HG03025 (cell line): ENCODE data around the gene NCKIPSD.

Experiments used
- ATAC-seq: cut with Tn5 transposase; IDR thresholded peaks from one replicate; pipeline ENCODE4 v1.9.1; 2021; ENCODE audit warnings: mild to moderate bottlenecking, moderate library complexity; ENCODE audit not compliant: unreplicated experiment, low FRiP score

NCKIPSD gene

DNA sequence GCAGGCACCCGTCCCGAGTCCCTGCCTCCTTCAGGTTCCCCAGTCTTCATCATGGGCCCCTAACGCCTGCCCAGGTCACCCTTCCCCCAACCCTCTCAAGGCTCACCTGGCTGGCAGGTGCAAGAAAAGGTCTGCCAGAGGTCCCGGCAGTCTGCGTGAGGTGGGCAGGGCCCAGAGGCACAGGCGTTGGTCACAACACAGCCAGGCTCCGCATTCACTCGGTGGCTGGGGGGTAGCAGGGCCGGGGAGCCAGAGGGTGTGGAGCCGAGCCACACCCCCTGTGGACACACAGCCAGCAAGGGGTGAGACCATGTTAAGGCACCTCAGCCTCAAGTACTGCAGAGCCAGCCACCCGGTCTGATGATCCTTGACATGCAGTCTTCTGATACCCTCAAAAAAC lies 33.9 kb downstream of the NCKIPSD start:
- no peak for ATAC-seq

DNA sequence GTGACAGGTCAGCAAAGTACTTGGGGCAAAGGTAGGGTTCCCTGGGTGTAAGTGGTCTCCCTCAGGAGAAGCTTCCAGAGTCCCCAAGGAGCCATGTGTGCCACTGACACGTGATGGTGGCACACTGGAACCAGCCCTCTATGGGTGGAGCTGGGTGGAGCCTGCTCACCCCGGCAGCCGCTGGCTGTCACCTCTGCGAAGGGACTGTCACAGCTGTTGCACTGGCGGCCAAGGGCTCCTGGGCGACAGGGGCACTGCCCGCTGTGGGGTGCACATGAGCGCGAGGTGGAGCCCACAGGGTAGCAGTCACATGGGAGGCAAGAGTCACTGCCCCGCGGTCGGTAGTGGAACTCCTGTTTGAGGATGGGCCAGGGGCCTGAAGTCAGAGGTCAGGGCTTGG lies 35.0 kb downstream of the NCKIPSD start:
- no peak for ATAC-seq

DNA sequence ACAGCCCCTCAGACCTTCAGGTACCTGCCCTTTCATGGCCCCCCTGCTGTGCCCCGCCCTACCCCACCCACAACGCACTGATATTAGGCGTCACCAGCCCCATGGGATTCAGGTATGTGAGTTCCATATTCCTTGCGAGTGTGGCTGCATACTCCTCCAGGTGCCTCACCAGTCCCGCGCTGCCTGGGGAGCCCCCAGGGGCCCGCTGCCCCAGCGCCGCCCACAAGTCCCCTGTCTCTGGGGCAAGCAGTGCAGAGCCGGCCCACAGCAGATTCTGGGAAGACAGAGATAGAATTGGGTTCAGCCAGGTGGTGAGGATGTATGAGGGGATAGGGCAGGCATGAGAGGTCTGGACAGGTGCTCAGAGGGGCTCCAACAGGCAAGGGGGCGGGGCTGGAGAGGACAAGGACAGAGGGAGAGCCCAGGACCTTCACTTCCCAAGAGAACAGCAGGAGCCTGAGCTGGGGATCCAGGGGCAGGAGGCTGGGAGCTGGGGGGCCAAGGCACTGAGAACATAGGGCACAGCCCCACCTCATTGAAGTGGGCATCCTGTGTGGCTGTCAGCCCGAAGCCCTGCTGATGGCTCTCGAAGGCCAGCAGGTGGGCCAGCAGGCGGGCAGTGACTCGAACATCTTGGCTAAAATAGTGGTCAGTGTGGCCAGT lies 37.4 kb downstream of the NCKIPSD start:
- ATAC-seq, result no peak

DNA sequence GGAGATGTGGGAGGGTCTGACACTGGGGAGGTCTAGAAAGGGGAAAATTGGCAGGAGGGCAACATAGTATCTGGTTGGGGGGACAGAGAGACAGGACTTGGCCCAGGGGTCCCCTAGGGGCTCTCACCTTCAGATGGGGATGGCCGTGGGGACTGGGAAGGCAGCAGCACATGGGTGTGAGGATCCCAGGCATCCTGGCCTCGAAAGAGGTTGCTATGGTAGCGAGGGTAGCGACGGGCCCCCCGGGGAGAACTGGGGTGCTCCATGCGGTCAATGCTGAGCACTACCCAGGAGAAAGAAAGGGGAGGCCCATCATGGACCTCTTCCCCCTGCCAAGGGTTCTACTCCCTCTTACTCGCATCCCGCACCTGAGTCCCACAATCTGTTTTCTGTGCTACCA lies 38.0 kb downstream of the NCKIPSD start:
- ATAC-seq, result no peak

DNA sequence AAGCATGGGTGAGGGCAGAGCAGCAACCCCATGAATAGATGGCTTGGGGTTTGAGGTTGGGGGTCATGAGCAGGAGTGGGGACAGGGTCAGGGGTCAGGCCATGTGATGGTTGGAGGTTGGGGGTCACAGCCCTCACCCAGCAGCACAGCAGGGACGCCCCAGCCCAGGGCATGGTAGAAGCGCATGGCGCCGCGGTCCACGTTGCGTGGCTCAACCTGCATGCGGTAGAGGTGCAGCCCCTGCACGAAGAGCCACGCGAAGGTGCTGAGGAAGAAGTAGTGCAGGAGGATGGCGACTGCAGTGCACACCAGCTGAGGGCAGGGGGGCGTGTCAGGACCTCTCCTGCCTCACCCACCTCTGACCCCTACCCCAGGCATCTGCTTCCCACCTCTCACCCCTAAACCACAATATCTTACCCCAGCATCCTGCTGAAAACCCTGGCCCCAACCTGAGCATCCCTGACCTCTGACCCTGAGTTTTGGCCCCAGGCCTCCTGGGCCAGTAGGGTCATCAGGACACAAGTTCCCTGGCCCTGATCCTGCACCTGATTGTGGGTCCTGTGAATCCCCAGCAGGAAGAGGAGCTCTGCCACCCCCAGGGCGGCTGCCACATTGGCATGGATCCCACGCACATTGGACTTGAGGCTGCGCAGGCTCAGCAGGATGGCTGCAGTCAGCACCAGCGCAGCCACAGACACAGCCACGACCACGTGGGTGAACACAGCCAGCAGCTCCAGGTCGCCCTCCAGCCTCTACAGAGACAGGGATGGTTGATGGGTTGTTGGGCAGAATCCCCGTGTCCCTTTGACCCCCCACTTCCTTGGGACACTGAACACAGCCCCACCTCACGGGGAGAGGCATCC lies 40.6 kb downstream of the NCKIPSD start:
- no peak for ATAC-seq

DNA sequence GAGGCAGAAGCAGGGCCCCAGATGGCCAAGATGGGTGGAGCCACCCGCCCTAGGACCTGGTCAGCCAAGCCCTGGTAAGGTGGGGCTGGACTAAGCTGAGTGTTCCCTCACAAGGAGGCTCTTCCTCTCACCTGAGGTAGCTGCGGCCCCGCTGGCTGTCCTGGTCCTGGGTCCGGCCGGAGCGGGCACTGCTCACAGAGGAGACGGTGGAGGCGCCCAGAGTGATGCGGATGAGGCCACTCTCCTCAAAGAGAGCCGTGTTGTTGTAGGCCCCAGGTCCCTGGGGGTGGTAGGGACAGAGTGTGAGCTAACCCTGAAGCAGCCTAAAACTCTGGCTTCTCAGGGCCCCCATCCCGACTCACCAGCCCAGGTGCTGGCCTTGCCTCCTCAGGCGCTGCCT lies 43.1 kb downstream of the NCKIPSD start:
- ATAC-seq, result no peak

DNA sequence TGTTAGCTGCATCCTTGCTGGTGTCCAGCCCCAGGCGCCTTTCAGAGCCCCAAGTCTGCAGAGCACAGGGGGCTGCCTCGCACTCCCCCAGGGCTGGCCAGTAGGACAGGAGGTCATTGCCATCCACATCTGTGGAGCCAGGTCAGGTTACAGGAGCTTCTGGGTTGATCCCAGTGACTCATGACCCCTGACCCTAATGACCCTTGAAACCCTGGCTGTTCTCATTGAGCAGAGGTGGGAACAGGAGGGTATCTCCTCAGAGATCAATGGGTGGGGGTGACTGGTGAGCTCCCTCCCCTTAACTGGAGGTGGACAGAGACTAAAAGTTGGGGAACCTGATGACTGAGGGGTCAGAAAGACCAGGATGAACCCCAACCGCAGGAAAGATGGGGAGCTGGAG lies 44.3 kb downstream of the NCKIPSD start:
- no peak for ATAC-seq

DNA sequence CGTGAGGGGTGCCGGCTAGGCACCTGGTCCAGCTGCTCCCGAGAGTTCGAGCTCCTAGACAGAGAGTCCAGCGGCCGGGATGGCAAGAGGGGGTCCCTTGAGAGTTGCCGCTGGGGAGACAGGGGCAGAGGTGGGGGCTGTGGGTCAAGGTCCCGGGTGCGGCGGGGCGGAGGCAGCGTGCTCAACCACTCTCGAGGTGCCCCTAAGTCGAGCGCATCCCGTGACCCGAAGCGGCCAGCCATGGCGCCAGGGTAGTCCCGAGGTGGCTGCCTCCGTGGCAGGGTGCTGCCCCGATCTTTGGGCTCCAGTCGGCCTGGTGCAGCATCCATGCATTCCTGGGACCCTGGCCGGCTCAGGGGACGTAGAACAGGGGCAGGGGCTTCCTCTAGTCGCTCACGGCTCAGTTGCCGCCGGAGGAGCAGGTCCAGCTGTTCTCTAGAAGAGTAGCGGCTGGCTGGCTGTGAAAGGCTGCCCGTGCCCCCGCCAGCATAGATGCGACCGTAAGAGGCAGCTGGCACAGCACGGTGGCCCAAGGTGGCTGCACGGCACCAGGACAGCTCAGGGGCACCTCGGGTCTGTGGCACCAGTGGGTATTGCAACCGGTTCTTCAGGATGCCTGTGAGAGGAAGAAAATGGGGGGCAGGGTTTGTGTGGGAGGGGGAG lies 45.6 kb downstream of the NCKIPSD start:
- no peak for ATAC-seq

DNA sequence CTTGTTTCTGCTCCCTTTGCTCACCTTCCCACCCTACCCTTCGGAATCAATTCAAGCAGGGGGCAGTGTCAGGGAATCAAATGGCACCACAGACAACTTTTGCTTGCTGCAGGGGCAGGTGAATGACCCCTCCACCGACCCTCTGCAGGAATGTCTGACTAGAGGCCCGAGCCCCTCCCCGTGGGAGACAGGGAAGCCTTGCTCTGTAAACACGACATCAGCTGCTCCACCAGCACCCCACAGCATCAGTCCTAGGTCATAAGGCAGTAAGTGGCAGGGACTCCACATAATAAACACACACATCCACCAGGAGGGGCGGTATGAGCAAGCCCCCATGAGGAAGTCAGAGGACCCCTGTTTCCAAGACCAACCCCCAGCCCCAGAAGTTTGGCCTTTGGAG lies 48.4 kb downstream of the NCKIPSD start:
- no peak for ATAC-seq

DNA sequence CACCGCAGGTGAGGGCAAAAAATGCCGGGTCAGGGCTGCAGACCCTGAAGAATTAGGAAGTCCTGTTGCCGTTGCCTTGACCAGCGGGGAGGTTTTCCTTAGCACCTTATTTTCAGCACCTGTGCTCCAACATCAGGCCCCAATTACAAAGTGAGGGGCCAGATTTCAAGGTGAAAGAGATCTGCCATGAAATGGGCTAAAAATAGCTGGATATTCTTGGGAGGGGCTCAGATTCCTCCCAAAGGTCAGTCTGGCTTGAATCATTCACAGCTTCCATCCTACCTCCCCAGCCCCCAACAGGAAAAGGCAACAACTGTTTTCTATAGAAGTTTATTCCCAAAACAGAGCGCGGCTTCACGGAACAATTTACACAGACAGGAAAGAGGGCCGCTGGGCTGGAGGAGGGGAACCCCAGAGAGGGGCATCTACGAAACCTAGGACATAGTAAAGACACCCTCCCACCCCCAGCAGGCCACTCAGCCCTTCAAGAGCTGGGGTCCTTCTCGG lies 49.5 kb downstream of the NCKIPSD start:
- ATAC-seq, result no peak

DNA sequence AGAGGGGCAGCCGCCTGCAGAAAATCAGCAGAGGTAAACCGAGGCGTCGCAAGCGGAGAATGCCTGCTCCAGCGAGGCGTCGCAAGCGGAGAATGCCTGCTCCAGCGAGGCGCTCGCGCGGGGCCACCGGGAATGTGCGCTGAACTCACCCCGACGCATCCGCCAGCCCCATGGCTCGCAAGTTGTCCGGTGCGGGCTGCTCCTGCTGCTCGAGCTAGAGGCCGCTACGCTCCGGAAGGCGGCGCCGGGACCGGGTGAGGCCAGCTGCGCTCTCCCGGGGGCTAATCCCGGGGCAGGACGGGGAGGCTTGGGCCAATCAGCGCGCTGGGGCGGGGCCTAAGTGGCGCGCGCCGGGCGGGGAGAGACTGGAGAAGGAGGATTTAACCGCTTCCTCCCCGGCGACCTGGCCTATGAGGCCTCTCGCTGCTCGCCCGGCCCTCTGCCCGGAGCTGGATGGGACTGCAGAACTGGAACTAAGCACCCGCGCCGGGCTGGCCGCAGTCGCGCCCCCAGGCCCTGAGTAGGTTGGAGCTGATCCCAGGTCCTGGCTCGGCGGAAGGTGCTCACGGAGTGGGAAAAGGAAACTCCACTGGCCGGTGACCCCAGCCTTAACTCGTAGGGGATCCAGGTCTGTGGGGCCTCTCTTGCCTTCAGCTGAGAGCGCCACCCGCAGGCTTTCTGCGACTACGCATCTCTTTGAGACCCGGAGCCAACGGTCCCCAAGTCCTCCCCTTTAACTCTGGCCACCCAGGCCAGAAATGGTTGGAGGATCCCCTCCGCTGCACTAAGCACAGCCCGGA lies 50.3 kb downstream of the NCKIPSD start, which contains the start of gene SLC26A6:
Gene SLC26A6, minus strand, starts transcription at position 240 of the 800 bp plus-strand sequence. Its CDS starts 68 bp downstream, at position 172.
- peak; percentile 86 for ATAC-seq

DNA sequence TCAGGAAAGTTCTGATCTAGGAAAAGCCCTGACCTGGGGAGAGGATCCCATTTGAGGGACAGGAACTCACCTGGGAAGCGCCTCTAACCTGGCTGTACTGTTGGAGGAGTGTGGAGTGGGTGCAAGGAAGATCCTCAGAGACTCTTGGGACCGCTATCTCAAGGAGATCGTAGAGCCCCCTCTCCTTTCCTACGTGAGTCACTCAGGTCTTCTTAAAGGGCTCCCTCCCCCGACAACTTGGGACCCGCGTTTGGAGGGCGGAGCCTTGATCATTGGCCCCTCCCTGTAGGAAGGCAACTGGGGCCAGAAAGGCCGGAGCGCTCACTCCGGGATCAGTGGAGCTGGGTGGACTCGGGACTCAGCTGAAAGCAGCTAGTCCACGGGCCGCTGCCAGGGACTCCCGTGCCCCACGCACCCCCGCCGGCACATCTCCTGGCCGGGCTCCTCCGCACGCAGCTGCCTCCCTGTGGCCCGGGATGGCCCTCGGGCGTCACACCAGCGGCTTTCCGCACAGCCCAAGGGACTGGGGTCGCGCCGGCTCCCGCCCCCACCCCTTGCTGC lies 51.0 kb downstream of the NCKIPSD start:
- ATAC-seq, result peak; percentile 23

DNA sequence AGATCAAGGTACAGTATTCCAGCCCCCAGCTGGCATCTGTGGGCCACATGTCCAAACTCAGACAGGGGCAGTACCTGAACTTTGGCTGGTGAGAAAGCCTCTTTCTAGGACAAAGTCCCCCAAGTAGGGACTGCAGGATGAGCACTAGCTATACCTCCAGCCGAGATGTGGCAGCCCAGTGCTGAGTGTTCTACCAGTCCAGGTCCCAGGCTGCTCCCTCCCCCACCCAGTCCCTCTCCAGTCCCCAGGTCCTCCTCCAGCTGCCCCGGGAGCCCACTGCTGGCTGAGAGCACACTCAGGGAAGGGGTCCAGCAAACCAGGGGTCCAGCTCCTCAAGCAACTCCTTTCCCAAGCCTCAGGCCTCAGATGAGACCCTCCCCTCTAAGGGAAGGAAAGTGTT lies 52.0 kb downstream of the NCKIPSD start:
- no peak for ATAC-seq

DNA sequence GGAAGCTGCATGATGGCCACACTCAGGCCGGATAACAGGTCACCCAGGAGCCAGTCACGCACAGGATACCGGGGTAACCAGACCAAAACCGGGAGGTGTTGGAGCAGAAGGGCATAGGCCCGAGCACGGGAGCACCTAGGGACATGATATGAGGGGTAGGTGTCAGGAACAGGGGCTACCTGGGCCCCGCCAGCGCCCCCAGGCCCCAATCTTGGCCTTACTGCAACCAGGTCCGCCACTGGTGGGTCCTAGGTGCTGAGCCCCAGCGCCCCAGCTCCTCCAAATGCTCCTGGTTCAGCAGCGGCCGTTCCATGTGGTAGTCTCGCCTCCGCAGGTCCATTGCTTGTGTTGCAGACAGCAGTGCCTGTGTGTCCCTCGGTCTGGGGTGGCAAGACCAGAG lies 52.5 kb downstream of the NCKIPSD start:
- ATAC-seq, result no peak

DNA sequence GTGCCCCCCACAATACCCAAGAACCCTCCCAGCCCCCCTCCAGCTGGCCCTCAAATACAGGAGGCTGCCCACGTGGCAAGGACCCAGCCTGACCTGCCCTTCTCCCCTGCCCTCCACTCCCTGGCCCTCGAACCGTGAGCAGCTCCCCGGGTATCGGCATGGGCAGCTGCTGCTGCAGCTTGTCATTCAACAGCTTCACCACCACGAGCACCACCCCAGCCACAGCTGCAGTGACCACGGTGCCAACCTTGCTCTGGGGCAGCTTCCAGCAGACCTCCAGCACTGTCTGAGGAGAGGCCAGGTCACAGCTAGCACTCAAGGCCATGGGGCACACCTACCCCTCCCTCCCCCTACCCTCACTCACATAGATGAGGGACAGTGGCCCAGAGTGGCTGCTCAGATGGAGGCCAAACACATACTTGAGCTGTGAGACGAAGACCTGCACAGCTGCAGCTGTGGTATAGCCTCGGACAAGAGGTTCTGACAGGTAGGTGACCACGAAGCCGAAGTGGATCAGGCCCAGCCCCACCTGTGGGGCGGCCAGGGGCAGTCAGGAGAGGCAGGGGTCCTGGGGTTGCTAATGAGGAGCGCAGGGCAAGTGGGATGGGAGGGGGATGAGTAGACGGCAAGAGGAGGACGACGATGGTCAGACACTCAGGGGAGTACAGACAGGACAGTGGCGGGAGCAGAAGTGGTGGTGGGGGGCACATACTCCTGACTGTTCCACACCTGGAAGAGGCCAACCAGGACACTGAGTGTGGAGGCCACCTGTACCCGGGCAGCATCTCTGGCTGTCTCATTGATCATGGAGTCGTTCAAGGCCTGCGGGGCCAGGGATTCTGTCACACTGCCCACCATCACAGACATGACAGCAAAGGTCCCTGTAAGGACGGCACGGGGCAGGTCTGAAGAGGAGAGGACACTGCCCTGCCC lies 53.9 kb downstream of the NCKIPSD start:
- no peak for ATAC-seq

DNA sequence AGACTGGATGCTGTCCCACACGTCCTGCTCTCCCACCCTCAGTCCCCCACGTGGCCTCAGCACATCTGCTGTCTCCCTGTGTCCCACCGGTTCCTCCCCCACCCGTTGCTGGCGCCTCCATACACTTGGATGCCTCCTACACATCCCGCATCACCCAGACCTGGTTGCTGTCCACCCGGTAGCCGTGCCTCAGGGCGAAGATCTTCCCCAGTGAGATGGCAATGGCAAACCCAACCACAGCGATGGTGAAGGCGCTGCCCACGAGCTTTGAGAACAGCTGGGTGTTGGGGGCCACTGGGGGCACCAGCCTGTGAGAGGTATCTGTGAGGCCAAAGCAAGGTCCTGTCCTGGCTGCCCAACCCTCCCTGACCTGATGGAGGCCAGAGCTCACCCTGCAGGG lies 54.9 kb downstream of the NCKIPSD start:
- ATAC-seq, result no peak

DNA sequence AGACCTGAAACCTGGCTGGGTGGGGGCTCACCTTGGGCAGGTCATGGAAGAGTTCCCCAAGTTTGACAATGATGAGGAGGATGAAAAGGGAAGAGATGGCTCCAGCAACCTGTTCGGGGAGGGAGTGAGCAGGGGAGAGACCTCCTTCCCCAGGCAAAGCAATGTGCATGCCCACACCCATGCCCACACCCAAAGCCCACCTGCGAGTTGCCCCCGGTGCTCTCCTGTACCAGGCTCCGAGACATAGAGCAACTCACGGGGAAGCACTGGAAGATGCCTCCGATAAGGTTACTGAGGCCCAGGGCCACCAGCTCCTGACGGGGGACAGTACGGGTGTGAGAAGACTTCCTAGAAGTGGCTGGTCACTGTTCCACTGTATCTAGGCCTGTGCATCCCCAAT lies 55.3 kb downstream of the NCKIPSD start:
- no peak for ATAC-seq

DNA sequence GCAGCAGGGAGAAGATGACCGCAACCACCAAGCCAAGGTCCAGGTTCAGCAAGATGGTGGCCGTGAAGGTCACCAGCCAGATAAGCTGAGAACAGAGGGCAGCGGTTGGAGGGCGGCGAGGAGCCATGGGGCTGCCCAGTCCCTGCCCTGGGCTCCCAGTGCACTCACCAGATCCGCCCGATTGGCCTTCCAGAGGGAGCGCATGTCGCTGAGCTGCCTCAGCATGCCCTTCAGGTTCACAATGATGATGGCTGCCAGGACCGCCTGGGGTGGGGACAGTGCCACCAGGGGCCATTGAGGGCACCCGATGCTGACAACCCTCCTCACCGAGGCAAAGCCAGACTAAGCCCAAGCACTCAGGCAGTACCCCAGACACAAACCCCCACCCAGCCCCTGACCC lies 55.8 kb downstream of the NCKIPSD start:
- ATAC-seq, result no peak
